HepG2 (cell line): ENCODE results near the gene OVCH1. TPM values are rescaled to one million over a fixed set of nuclear protein-coding genes. Genes with fewer than 3 reads are reported as not detected.

Source experiments
- AGO1 ChIP-seq: fragments of 200-400 bp; formaldehyde crosslinking; IDR thresholded peaks from 2 replicates; pipeline ENCODE4 v1.6.1; 2017; ENCODE audit warnings: mild to moderate bottlenecking, low read depth, low read length, moderate library complexity; ENCODE audit not compliant: poor library complexity, severe bottlenecking
- DNMT3B ChIP-seq: conservative IDR thresholded peaks from 2 replicates; pipeline ENCODE4 v1.6.1; 2016; ENCODE audit warnings: missing biosample characterization, control low read depth
- GATAD2A ChIP-seq: IDR thresholded peaks from 2 replicates; pipeline ENCODE4 v1.6.1; 2016
- HCFC1 ChIP-seq: fragments of 150-350 bp; IDR thresholded peaks from 2 replicates; pipeline ENCODE4 v1.6.1; 2014; ENCODE audit warnings: low read depth, low read length
- HIVEP1 ChIP-seq: sonication (generic); formaldehyde crosslinking; IDR thresholded peaks from 2 replicates; pipeline ENCODE4 v1.4.0; 2020; ENCODE audit warnings: mild to moderate bottlenecking, missing genetic modification reagents
- MAX ChIP-seq: IDR thresholded peaks from 2 replicates; pipeline ENCODE4 v1.6.1; 2012; ENCODE audit warnings: inconsistent platforms
- MIER2 ChIP-seq: IDR thresholded peaks from 2 replicates; pipeline ENCODE4 v1.6.1; 2016; ENCODE audit warnings: missing biosample characterization, missing genetic modification reagents
- PREB ChIP-seq: sonication (generic); formaldehyde crosslinking; IDR thresholded peaks from 2 replicates; pipeline ENCODE4 v1.4.0; 2020; ENCODE audit warnings: missing genetic modification reagents
- RBM39 ChIP-seq: fragments of 200-400 bp; formaldehyde crosslinking; IDR thresholded peaks from one replicate; pipeline ENCODE4 v1.6.1; 2018; ENCODE audit warnings: antibody characterized with exemption, mild to moderate bottlenecking, low read depth, low read length; ENCODE audit not compliant: poor library complexity, severe bottlenecking
- REXO4 ChIP-seq: sonication (generic); formaldehyde crosslinking; IDR thresholded peaks from 2 replicates; pipeline ENCODE4 v1.8.0; 2022; ENCODE audit warnings: missing genetic modification reagents, mild to moderate bottlenecking, borderline replicate concordance
- RFXAP ChIP-seq: sonication (generic); formaldehyde crosslinking; IDR thresholded peaks from 2 replicates; pipeline ENCODE4 v1.4.0; 2020; ENCODE audit warnings: missing genetic modification reagents, borderline replicate concordance
- SNRNP70 ChIP-seq: fragments of 200-400 bp; formaldehyde crosslinking; IDR thresholded peaks from 2 replicates; pipeline ENCODE4 v1.6.1; 2017; ENCODE audit warnings: mild to moderate bottlenecking, low read depth, low read length, moderate library complexity
- SOX5 ChIP-seq: IDR thresholded peaks from 2 replicates; pipeline ENCODE4 v1.6.1; 2016; ENCODE audit warnings: borderline replicate concordance
- SUZ12 ChIP-seq: fragments of 150-350 bp; IDR thresholded peaks from 2 replicates; pipeline ENCODE4 v1.6.1; 2014; ENCODE audit warnings: low read depth, low read length
- THAP7 ChIP-seq: sonication (generic); formaldehyde crosslinking; IDR thresholded peaks from 2 replicates; pipeline ENCODE4 v1.8.1; 2023; ENCODE audit warnings: mild to moderate bottlenecking, missing genetic modification reagents
- XRCC5 ChIP-seq: fragments of 200-400 bp; formaldehyde crosslinking; optimal IDR thresholded peaks from 2 replicates; pipeline ENCODE3; 2017; ENCODE audit warnings: mild to moderate bottlenecking, low read length
- ZNF18 ChIP-seq: sonication (generic); formaldehyde crosslinking; IDR thresholded peaks from 2 replicates; pipeline ENCODE4 v1.8.0; 2022; ENCODE audit warnings: mild to moderate bottlenecking, missing genetic modification reagents; ENCODE audit not compliant: insufficient replicate concordance
- ZNF501 ChIP-seq: sonication (generic); formaldehyde crosslinking; IDR thresholded peaks from 2 replicates; pipeline ENCODE4 v1.5.1; 2020; ENCODE audit warnings: mild to moderate bottlenecking, moderate library complexity, missing genetic modification reagents
- ZNF512B ChIP-seq: sonication (generic); formaldehyde crosslinking; IDR thresholded peaks from 2 replicates; pipeline ENCODE4 v1.5.1; 2020; ENCODE audit warnings: missing genetic modification reagents, mild to moderate bottlenecking, borderline replicate concordance
- ZNF572 ChIP-seq: sonication (generic); formaldehyde crosslinking; IDR thresholded peaks from 2 replicates; pipeline ENCODE4 v1.5.1; 2020; ENCODE audit warnings: mild to moderate bottlenecking, missing genetic modification reagents
- ZSCAN20 ChIP-seq: sonication (generic); formaldehyde crosslinking; IDR thresholded peaks from 2 replicates; pipeline ENCODE4 v1.4.0; 2020; ENCODE audit warnings: missing genetic modification reagents, mild to moderate bottlenecking, borderline replicate concordance
- polyA plus RNA-seq, 8 experiments: library from polyadenylated mRNA; depleted of rRNA in 3 of 8; stranded (reverse) in 7 of 8; unstranded in 1 of 8; fragments of >200 nt; fragmentation: Illumina TruSeq in 4 of 8; extraction: Trizol in 4 of 8; gene quantifications; 2 replicates each; pipeline versions ENCODE4 v1.2.1 to v1.2.3, GENCODE V29; 2011 to 2016; ENCODE audit warnings: low read depth in 4 of 8, missing spikeins in 1 of 8, mixed read lengths in 1 of 8; ENCODE audit not compliant: insufficient read depth in 1 of 8
- total RNA-seq, 5 experiments: library from RNA; depleted of rRNA; stranded (reverse); fragments of >200 nt; fragmentation: Illumina TruSeq; extraction: Trizol; gene quantifications; 2 replicates each; pipeline ENCODE4 v1.2.3, GENCODE V29; 2016; ENCODE audit warnings: low read depth in 1 of 5

Gene OVCH1
- total and polyA plus RNA-seq, 2 of the 13 experiments (the other 11 are each of a cell fraction or from before 2014, with no cell fraction given), result not detected

- TF ChIP-seq ZNF18 (CRISPR knock-in tag), result no peak
- no peak for TF ChIP-seq AGO1
- TF ChIP-seq PREB (CRISPR knock-in tag), result no peak
- TF ChIP-seq HCFC1, result no peak
- TF ChIP-seq XRCC5, result no peak
- peak; percentile 8; the same call in 1 of the 2 replicates for TF ChIP-seq SOX5
- peak; percentile 72; the same call in 1 of the 2 replicates for TF ChIP-seq ZNF501 (CRISPR knock-in tag)
- TF ChIP-seq ZNF512B (CRISPR knock-in tag), result no peak
- TF ChIP-seq DNMT3B (CRISPR knock-in tag), result no peak
- TF ChIP-seq SUZ12, result no peak
- peak; percentile 45 for TF ChIP-seq MAX
- no peak for TF ChIP-seq ZSCAN20 (CRISPR knock-in tag)
- TF ChIP-seq THAP7 (CRISPR knock-in tag), result no peak
- TF ChIP-seq MIER2, result no peak
- TF ChIP-seq HIVEP1 (CRISPR knock-in tag), result 0 out of 2 replicates have a peak, but pooled peaks have one; percentile 40
- no peak for TF ChIP-seq REXO4 (CRISPR knock-in tag)
- no peak for TF ChIP-seq RBM39
- no peak; the same call in 1 of the 2 replicates for TF ChIP-seq RFXAP
- no peak for TF ChIP-seq ZNF572 (CRISPR knock-in tag)
- no peak for TF ChIP-seq SNRNP70
- TF ChIP-seq GATAD2A, result 0 out of 2 replicates have a peak, but pooled peaks have one; percentile 14
These were observed 116.7 kb downstream of the OVCH1 start, which contains the start of gene ERGIC2 (continued) for GRCh38 chr12:29380536-29381523.
